A673 (cell line): Measurements from ENCODE around the gene PRR23C.

ENCODE experiments used
- EZH2 ChIP-seq: fragments of 200-600 bp; sonication (generic); IDR thresholded peaks from 2 replicates; pipeline ENCODE4 v1.6.1; 2017; ENCODE audit warnings: borderline replicate concordance, low read depth, mild to moderate bottlenecking, mixed read lengths, antibody characterized with exemption, low read length; ENCODE audit not compliant: poor library complexity, severe bottlenecking
- TF ChIP-seq, protein P1 (sequence below): fragments of 300-800, 200-600 bp; sonication (generic); conservative IDR thresholded peaks from 2 replicates; pipeline ENCODE4 v1.5.1; 2017; ENCODE audit warnings: low read depth, mild to moderate bottlenecking, antibody characterized with exemption, low read length, moderate library complexity, mixed read lengths

DNA sequence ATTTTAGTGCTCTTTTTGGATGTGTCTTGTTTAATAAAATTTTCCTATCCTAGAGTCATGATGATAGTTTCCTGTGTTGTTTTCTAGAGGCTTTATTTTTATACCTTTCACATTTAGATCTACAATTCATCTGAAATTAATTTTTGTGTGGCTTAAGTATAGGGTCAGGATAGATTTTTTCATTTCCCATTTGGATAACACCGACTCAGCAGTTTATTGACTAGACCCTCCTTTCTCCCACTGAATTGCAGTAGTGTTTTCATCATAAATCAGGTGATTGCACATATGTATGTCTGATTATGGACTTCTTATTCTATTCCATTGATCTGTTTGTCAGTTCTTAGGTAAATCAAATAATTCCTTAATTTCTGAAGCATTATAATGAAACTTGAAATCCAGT is 49.0 kb downstream of the PRR23C start:
- TF ChIP-seq, protein P1, sequence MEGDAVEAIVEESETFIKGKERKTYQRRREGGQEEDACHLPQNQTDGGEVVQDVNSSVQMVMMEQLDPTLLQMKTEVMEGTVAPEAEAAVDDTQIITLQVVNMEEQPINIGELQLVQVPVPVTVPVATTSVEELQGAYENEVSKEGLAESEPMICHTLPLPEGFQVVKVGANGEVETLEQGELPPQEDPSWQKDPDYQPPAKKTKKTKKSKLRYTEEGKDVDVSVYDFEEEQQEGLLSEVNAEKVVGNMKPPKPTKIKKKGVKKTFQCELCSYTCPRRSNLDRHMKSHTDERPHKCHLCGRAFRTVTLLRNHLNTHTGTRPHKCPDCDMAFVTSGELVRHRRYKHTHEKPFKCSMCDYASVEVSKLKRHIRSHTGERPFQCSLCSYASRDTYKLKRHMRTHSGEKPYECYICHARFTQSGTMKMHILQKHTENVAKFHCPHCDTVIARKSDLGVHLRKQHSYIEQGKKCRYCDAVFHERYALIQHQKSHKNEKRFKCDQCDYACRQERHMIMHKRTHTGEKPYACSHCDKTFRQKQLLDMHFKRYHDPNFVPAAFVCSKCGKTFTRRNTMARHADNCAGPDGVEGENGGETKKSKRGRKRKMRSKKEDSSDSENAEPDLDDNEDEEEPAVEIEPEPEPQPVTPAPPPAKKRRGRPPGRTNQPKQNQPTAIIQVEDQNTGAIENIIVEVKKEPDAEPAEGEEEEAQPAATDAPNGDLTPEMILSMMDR = no peak
- TF ChIP-seq EZH2 = no peak
